GM12892 (cell line): Measurements from ENCODE around the gene NENF.
A peak's percentile ranks its signal among the peaks of the same experiment; 100 is the strongest.

ENCODE experiments used
- POLR2A ChIP-seq: IDR thresholded peaks from 2 replicates; pipeline ENCODE4 v1.6.1; 2011; ENCODE audit warnings: low read depth, low read length, control low read depth
- POLR2AphosphoS5 ChIP-seq: IDR thresholded peaks from 2 replicates; pipeline ENCODE4 v1.6.1; 2011; ENCODE audit warnings: low read depth, low read length, control low read depth

DNA sequence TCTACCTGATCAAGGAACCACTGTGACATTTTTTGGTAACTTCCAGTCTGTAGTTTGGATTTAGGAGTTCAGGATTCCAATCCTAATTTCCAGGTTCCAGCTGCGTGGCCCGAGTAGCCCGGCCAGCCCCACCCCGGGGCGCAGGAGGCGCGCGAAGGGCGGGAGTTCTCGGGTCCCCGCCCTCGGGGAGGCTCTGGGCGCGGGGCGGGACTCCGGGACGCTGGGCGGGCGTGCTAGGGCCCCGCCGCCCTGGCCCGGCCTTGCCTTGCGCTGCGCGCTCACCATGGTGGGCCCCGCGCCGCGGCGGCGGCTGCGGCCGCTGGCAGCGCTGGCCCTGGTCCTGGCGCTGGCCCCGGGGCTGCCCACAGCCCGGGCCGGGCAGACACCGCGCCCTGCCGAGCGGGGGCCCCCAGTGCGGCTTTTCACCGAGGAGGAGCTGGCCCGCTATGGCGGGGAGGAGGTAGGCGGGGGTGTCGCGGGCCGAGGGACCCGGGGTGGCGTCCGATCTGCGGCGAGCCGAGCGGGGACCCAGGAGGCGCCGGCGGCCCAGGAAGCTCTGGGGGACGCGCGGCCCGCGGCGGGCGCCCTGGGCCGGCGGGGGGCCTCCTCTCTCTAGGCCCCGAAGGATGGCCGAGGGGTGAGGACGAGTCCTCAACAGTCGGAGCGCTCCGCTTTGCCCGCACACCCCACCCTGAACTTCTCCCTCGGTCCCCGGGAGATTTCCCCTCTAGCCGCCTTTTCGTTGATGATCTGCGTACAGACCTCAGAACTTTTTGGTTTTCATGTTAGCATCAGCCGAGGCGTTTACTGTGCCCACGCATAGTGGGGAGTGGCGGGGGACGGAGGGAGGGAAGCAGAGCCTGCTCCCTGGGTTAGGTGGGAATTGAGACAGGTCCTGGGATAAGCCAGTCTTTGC lies at the start of gene NENF:
- TF ChIP-seq POLR2A, result peak; percentile 76
- no peak for TF ChIP-seq POLR2AphosphoS5
